GM18861 (cell line): ENCODE measurements around the gene ST6GAL1.
"Not testable (repeated sequence)": the region's sequence is repeated elsewhere in the genome, so short reads cannot be mapped to it uniquely, and the experiment has no call there.

Experiments
- ATAC-seq: cut with Tn5 transposase; IDR thresholded peaks from one replicate; pipeline ENCODE4 v1.9.1; 2021; ENCODE audit not compliant: unreplicated experiment

ST6GAL1 gene

DNA sequence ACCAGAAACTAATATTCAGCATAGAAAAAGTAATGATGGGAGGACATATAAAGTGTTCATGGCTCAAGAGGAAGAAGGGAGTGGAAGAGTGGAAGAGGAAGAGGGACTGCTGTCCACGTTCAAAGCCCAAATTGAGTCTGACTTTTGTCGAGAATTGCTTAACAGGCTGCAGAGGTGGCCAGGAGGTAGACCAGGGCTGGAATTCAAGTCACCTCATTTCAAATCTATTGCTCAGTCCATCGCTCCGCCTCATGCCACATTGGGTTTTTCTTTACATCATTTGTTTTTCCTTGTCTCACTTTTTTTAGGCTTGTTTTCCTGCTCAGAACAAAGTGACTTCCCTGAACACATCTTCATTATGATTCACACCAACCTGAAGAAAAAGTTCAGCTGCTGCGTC is 112.0 kb downstream of the ST6GAL1 start:
- no peak for ATAC-seq

DNA sequence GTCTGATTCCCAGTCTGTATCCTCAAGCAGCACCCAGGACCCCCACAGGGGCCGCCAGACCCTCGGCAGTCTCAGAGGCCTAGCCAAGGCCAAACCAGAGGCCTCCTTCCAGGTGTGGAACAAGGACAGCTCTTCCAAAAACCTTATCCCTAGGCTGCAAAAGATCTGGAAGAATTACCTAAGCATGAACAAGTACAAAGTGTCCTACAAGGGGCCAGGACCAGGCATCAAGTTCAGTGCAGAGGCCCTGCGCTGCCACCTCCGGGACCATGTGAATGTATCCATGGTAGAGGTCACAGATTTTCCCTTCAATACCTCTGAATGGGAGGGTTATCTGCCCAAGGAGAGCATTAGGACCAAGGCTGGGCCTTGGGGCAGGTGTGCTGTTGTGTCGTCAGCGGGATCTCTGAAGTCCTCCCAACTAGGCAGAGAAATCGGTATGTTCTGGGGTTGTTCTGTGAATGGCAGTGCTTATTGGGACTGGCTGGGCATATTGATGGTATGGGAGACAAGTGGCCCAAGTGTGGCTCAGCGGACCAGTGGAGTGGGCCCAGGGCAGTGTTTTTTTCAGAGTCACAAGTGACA is 112.6 kb downstream of the ST6GAL1 start:
- no peak for ATAC-seq

DNA sequence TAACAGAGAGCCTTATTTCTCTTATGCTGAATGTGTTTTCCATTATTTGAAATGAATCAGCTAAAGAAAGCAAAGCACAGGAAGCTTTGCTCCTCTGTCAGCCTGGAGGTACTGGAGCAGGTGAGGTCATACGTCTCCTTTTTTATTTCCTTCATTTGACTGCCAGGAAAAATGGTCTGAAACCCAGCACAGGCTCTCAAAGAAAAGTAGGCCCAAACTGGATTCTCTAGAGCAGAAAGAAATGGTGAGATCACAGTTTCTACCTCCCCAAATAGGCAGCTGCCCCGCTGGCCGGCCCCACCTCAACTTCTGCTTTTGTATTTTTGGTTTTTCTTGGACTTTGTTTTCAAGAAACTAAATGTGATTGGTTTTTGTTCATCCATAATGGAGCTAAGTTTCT is 113.9 kb downstream of the ST6GAL1 start:
- ATAC-seq: peak; percentile 55

DNA sequence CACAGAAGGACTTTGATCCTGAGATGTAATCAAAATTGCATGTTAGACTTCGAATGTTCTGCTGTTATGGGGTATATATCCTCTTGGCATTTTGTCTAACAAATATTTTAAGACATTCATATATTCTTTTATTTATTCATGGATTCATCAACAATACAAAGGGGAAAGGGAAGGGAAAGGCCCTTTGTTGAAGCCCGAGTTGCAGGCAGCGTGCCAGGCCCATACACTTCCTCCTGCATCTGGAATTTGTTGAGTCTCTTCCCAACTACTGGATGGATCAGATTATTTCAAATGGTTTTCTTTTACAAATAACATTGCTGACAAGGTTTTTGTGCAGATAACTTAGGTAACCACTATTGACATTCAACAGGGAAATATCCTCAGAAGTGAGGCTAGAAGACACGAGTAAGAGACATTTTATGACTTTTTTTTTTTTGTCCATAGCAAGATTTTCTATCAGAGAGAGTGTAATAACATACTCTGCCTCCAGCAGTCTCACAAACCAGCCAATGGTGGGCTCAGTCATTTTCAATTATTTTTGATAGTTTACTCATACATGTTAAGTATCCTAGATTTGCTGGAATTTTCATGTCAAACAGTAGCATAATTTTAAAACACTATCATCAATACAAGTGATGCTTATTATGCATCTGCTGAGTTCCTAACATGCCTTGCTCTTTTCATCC is 114.7 kb downstream of the ST6GAL1 start:
- no peak for ATAC-seq

DNA sequence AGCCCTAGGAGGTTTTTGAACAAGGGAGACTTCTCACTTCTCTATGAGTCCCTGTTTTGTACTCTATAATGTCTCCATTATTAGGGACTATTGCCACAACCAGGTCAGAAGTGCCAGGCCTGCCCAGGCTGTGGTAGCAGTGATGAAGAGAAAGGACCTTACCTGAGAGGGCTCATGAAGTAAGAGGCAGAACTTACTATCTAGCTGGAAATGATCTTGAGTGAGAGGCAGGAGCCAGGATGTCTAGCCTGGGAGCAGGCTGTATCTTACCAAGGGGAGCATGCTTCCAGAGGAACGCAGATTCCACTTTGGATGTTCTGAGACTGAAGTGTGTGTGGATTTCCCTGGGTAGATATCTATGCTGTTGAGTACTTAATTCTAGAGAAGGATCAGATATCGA is 115.7 kb downstream of the ST6GAL1 start:
- no peak for ATAC-seq

DNA sequence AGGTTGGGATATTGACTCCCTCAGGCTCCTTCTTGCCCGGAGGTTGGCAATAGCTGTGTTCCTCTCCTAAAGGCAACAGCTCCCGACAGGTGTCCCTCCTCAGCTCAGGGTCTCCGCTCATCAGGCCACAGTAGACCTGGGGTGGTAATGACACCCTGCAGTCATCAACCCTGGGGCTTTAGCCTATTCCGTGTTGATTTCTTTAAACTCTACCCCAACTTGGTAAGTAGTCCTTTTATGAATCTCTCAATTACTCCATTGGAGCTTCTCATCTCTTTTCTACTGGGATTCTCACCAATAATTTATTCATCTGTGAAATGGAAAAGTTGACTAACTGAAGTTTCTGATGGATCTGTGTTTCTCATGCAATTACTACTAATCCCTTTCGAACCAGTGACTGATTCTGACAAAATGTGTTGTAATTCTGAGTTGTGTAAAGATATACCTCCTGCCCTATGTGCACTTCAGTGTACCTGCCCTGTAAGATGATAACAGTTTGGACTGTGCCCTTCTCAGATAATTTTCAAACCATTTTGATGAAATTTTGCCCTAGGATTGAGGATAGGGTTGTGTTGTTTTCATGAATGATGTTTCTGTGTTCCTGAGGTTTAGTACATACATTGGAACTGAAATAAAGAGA is 119.3 kb downstream of the ST6GAL1 start:
- ATAC-seq: no peak

DNA sequence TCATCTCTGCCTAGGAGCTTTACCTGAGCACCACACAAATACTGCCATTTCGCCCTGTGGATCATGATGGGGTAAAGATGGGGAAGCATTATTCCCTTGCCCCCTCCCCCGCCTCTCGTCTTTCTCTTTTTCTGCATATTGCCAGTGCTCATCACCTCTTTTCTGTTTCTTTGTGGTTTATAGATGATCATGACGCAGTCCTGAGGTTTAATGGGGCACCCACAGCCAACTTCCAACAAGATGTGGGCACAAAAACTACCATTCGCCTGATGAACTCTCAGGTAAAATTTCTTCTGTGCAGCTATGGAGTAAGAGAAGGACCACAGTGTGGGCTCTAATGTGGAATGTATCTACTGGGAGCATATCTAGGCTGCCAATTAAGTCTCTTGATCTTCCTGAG is 120.7 kb downstream of the ST6GAL1 start:
- no peak for ATAC-seq

DNA sequence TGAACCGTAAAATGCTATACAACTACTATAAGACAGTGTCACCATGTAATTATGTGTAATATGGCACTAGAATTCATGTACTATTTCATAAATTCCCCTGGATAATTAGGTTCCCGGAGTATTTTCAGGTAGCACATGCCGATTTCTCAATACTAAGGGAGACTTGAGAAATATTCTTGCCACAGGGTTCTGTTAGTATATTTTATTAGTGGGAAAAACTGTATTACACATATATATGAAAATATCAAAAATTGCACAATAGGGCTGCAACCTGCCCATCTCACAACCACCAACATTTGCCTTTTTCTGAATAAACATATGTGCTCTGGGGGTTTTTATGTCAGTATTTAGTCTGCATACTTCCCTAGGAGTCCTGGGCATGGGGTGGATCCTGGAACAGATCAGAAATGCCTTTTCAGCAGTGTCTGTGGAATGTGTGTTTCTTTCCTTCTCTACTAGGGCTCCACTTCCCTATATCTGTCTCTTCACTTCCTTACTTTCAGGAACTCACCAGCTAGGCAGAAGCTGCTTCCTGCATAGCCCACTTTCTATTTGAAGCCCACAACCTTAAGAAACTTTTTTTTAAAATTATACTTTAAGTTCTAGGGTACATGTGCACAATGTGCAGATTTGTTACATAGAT is 121.5 kb downstream of the ST6GAL1 start:
- no peak for ATAC-seq

DNA sequence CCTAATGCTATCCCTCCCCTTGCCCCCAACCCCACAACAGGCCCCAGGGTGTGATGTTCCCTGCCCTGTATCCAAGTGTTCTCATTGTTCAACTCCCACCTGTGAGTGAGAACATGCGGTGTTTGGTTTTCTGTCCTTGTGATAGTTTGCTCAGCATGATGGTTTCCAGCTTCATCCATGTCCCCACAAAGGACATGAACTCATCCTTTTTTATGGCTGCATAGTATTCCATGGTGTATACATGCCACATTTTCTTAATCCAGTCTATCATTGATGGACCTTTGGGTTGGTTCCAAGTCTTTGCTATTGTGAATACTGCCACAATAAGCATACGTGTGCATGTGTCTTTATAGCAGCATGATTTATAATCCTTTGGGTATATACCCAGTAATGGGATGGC is 122.1 kb downstream of the ST6GAL1 start:
- ATAC-seq: not testable (repeated sequence)

DNA sequence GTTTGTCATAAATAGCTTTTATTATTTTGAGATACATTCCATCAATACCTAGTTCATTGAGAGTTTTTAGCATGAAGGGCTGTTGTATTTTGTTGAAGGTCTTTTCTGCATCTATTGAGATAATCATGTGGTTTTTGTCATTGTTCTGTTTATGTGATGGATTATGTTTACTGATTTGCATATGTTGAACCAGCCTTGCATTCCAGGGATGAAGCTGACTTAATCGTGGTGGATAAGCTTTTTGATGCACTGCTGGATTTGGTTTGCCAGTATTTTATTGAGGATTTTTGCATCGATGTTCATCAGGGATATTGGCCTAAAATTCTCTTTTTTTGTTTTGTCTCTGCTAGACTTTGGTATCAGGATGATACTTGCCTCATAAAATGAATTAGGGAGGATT is 124.1 kb downstream of the ST6GAL1 start:
- not testable (repeated sequence) for ATAC-seq

DNA sequence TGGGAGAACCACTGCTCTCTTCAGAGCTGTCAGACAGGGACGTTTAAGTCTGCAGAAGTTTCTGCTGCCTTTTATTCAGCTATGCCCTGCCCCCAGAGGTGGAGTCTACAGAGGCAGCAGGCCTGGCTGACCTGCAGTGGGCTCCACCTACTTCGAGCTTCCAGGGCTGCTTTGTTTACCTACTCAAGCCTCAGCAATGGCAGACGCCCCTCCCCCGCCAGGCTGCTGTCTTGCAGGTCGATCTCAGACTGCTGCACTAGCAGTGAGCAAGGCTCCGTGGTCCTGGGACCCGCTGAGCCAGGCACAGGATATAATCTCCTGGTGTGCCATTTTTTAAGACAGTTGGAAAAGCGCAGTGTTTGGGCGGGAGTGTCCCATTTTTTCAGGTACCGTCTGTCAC is 127.5 kb downstream of the ST6GAL1 start:
- ATAC-seq: not testable (repeated sequence)

DNA sequence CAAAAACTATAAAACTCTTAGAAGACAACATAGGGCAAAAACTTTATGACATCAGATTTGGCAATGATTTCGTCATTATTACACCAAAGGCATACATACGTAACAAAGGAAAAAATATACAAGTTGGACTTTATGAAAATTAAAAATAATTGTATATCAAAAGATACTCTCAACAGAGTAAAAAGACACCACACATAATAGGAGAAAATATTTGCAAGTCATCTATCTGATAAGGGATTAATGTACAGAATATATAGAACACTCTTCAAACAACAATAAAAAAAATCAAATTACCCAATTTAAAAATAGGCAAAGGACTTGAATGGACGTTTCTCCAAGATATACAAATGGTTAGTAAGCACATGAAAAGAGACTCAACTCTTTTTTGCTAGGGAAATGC is 131.4 kb downstream of the ST6GAL1 start:
- ATAC-seq: no peak

DNA sequence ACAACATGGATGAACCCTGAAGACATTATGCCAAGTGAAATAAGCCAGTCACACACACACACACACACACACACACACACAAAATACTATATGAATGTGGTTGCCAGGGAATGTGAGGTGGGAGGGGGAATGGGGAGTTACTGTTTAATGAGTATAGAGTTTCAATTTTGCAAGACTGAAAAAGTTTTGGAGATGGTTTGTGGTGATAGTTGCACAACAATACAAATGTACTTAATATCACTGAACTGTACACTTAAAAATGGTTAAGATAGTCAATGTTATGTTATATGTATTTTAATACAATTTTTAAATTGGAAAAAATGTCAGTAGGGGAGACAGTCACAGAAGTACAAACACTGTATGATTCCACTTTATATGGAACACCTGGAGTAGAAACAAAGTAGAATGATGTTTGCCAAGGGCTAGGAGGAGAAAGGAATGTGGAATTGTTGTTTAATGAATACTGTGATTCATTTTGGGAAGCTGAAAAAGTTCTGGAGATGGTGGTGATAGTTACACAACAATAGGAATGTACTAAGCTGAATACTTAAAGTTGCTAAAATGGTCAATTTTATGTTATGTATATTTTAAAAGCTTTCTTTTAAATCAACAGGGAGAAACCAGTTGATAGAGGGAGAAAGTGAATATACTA is 132.3 kb downstream of the ST6GAL1 start:
- no peak for ATAC-seq

DNA sequence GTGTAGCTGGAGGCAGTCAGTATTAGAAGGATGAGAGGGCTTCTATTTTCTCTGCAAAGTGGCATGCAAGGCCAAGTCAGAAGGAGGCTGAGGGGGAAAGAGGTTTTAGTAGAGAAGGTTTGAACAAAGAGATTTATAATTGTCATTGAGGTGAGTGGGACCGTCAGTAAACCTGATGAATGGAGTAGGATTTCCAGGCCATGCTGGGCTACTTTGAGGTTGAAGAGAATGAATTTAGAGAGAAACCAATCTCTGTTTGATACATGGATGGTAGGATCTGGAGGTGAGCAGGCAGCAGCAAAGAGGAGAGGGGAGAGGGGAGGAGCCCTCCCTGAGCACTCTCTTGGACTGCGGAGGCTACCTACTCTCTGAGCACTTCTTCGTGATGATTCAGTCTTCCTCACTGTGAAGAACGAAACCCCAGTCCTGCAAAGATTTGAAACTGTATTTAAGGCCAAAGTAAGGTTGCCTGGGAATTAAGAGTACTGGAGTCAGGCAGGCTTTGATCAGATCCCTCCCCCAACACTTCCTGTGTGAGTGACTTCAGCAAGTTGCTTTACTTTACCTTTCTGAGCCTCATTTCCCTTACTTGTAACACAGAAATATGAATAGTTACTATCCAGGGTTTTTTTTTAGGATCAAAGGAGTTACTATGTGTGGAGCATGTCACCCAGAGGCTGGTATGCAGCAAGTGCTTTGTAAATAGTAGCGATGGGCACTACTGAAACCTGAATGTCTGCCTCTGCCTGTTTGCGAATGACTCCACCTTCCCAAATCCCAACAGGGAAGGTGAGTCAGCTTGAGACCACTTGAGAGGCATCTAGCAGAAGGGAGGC is 133.2 kb downstream of the ST6GAL1 start:
- no peak for ATAC-seq

DNA sequence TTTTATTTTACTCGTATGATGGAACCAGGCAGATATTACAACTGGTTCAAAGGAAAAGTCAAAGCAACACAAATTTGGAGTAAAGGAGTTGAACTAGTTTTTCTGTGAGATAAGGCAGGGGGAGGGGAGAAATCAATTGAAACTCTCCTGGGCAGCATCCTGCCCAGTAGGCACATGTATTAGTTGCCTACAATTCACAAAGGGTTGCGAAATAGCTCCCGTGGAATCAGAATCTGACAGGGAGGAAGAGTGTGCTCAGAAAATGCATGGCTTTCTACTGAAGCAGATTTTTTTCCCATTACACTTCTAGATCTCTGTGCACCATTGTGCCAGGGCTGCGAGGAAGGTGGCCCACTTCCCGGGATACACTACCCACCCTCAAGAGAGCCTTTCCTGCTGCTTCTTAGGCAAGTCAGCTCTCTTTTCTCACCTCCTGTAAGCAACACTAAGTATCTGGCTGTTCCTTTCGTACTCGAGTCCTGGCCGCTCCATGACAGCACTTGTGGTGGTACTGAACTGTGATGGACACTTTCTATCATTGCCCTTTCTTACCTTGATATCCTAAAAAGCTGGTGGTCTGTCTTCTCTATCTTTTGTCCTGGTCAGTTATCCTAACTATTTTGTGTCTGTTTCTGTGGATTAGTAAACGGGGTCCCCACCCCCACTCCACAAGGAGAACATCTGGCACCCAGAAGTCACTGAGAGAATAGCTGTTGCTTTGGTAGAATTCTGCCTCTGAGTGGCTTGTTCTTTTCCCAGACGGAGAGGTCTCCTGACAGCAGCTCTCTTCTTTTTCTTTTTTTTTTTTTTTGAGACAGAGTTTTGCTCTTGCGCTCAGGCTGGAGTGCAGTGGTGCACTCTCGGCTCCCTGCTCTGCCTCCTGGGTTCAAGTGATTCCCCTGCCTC is 134.1 kb downstream of the ST6GAL1 start:
- ATAC-seq: no peak

DNA sequence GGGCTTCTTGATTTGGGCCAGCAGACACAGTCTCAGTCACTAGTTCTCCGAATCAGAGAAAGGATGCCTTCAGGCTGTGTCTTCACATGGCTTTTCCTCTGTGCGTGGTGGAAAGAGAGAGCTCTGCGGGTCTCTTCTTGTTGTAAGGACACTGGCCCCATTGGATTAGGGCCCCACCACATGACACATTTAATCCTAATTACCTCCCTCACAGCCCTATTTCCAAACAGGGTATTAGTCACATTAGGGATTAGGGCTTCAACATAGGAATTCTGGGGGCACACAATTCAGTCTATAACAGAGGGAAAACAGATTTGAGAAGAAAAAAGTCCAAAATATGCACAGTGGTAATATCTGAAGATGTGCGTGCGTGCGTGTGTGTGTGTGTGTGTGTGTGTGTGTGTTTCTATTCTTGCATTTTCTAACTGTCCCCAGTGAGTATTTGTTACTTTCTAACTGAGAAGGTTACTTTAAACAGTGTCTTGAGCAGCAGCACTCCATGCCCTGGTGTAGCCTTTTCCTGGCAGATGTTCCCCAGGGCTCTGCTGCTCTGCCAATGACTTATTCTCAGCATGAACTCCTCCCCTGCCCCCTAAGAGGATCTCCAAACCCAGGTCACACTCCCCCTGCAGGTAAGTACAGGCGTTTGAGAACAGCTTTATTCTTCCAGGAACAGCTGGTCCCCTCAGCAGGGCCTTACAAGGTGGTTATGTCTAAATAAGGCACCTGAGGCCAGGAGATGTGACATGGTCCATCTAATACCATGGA is 136.1 kb downstream of the ST6GAL1 start:
- ATAC-seq: peak; percentile 26

DNA sequence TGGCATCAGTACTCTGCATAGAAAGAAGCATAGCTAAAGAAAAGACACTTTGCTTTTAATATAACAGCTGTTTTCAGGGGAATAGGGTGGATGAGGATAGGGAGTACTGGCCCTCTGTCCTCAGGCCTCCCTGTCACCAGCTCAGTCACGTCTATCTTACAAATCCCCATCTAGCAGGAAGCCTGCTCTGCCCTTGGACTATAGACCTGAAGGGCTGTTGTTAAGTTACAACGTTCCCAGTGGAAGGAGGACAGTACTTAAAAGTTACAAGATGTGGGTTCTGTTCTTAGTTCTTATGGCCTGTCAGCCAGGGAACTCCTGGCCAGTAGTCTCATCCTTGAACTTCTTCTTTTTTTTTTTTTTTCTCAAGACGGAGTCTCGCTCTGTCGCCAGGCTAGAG is 138.5 kb downstream of the ST6GAL1 start:
- no peak for ATAC-seq

DNA sequence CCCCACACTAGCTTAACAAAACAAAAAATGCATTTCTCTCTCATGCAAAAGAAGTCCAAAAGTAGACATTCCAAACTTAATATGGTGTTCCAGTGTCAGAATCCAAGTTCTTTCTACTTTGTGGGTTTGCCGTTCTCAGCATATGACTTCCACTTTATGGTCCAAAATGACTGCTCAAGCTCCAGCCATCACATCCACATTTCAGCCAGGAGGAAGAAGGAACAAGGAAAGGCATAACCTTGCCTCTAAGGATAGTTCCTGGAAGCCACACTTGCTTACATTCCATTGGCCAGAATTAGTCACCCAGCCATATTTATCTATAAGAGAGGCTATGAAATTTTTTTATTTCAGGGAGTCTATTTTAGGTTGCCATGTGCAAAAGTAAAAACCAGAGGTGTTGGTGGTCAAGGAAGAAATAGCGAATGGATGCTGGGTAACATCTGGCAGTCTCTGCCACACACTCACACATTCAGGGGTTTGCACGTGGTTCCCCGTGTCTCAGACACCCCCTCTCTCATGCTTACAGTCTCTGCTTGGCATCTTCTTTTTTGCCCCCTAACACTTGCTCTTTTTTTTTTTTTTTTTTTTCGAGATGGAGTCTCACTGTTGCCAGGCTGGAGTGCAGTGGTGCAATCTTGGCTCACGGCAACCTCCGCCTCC is 139.7 kb downstream of the ST6GAL1 start:
- ATAC-seq: no peak
